Tibial nerve (tissue), 3 donors: ENCODE measurements around the gene THSD4.

Experiments used
- POLR2A ChIP-seq, 2 donors: fragments of 450-650 bp; IDR thresholded peaks; one replicate each; pipeline ENCODE4 v1.6.1; 2017; ENCODE audit warnings: antibody characterized with exemption in 2 of 2, mild to moderate bottlenecking in 2 of 2, moderate library complexity in 2 of 2
- TF ChIP-seq, protein P1 (sequence below), 5 experiments: fragments of 200-600 bp in 3 of 5; fragments of 450-650 bp in 2 of 5; sonication (generic) in 3 of 5; IDR thresholded peaks; one replicate each; pipeline ENCODE4 v1.5.1; 2016 to 2019; ENCODE audit warnings: antibody characterized with exemption in 5 of 5, mild to moderate bottlenecking in 3 of 5, moderate library complexity in 2 of 5

DNA sequence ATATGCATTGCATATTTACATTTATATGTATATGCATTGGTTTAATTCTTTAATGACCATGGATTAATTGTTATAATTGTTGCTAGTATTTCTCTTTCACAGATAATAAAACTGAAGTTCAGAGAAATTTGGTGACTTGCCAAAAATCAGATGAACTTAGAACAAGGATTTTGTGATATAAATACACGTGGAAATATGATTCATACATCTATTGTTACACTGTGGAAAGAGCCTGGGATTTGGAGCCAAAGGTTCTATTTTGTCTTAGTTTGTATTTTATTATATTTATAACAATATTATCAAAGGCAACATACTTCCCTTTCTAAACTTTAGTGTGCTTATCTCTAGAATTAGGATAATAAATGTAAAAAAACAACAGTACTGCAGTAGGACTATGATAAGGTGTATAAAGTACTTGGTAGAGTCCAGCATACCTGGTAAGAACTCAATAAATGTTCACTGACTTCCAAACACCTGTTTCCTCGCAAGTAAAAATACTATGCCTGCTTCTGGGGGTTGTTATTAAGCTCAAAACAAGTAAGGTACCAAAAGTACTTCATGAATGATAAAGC lies 342.9 kb downstream of the THSD4 start:
- no peak for TF ChIP-seq POLR2A (IDR thresholded peaks at IDR 0.05)
- TF ChIP-seq, protein P1, sequence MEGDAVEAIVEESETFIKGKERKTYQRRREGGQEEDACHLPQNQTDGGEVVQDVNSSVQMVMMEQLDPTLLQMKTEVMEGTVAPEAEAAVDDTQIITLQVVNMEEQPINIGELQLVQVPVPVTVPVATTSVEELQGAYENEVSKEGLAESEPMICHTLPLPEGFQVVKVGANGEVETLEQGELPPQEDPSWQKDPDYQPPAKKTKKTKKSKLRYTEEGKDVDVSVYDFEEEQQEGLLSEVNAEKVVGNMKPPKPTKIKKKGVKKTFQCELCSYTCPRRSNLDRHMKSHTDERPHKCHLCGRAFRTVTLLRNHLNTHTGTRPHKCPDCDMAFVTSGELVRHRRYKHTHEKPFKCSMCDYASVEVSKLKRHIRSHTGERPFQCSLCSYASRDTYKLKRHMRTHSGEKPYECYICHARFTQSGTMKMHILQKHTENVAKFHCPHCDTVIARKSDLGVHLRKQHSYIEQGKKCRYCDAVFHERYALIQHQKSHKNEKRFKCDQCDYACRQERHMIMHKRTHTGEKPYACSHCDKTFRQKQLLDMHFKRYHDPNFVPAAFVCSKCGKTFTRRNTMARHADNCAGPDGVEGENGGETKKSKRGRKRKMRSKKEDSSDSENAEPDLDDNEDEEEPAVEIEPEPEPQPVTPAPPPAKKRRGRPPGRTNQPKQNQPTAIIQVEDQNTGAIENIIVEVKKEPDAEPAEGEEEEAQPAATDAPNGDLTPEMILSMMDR (IDR thresholded peaks at IDR 0.05): no peak
